Measurements from ENCODE around the gene ZPR1.
"Not testable (repeated sequence)": the region's sequence is repeated elsewhere in the genome, so short reads cannot be mapped to it uniquely, and the experiment has no call there.

ZPR1 gene

DNA sequence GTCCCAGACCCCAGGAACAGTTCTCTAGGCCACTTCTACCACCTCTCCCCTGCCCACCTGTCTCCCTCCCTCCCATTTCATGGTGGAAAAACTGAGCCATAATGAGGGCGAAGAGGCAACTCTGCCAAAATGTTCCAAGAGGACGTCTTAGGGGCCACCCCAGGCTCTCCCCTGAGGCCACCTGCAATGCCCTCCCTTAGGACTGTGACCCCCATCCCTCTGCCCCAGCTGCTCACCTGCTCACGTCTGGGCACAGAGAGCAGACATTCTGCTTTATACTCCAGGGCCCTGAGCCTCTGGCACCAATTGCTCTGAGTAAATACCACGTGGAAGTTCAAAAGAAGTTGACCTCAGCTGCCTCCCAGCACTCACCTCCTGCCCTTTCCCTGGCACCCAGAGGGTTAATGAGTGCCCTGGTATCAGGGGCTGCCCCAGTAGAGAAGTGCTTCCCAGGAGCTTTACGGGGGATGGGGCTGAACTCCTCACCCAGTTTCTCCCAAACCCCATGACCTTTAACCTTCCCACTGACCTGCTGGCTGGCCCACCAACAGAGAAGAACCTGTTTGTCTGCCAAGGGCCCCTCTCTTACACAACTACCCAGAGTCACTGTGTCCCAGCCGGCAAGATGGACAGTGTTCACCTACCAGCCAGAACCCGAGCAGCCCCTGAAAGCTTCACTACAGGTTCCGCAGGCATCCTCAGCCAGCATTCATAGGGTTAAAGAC is 4.5 kb upstream of the ZPR1 start:
- DNase-seq (ENCODE audit: low spot score) = no peak

- no peak for DNase-seq (ENCODE audit: low spot score)
These were observed 4.0 kb upstream of the ZPR1 start, which contains the start of gene APOA5 for GRCh38 chr11:116791813-116792143. TSS of gene APOA5 (minus strand) at chr11:116791879. CDS start at chr11:116791860, 19 bp downstream.

DNA sequence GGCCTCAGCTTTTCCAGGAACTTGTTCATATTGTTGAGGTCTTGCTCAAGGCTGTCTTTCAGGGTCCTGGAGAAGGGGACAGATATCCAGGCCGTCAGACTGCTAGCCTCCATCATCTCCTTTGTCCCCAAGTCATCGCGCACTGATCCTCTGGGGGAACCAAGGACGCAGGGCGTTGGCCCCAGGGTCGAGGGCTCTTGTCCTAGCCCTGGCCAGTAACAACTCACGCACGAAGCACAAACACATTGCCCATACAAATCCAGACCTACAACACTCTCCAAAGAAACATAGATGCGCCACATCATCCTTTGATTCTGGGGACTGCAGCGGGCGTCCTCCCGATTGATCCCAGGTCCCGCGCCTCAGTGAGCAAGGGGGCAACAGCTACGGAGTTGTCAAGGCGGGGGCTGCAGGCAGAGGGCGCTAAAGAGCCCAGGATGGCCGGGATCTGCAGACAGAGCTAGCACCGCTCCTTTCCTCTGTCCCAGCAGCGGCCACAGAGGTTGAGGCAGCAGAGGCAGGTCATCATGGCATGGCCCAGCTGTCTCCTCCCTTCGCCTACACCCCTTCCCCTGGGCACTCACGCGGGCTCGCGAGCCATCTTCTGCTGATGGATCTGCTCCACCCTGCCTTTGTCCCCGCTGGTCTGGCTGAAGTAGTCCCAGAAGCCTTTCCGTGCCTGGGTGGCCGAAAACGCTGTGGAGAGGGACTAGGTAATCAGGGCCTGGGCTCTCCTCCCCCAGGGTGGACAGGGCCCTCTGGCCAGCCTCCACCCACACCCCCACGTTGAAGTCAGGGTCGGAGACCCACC is 3.4 kb upstream of the ZPR1 start:
- DNase-seq (ENCODE audit: low spot score) = peak; percentile 70

GRCh38 chr11:116790167-116791001 is 2.6 kb upstream of the ZPR1 start:
- no peak for DNase-seq (ENCODE audit: low spot score)

DNA sequence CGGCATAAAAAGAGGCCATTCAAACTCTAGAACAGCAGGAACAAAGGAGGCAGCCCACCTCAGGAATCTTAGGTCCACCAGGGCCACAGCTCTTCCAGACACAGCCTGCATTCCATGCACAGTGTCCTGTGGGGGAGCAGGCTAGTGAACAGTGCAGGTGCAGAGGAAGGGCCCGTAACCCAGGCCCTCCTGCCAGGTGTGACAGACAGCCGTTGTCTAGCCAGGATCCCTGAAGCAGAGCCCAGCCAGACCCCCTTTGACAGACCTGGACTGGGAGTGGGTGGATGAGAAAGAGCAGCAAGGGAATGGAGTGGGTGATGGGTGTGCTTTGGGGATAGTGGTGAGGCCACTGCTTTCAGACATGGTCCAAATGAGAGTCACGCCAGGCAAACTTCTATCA is 1.2 kb upstream of the ZPR1 start:
- DNase-seq (ENCODE audit: low spot score) = no peak

GRCh38 chr11:116788534-116788933 is 711 bp upstream of the ZPR1 start:
- no peak for DNase-seq (ENCODE audit: low spot score)

DNA sequence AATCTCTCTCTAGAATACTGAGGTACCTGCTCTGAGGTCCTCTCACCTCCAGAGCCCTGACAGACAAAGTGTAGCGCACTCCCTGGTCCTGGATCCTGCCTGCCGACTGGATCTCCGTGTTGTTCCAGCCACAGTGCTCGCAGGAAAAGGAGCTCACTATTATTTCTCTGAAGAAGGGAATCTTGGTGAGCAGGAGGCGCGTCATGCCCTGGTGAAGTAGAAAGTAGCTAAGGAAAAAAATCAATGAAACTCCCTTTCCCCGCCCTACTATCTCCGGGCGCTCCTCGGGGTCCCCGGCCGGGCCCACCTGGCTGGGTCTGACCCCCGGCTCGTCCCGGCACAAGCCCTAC is 412 bp downstream of the ZPR1 start:
- no peak for DNase-seq (ENCODE audit: low spot score)

DNA sequence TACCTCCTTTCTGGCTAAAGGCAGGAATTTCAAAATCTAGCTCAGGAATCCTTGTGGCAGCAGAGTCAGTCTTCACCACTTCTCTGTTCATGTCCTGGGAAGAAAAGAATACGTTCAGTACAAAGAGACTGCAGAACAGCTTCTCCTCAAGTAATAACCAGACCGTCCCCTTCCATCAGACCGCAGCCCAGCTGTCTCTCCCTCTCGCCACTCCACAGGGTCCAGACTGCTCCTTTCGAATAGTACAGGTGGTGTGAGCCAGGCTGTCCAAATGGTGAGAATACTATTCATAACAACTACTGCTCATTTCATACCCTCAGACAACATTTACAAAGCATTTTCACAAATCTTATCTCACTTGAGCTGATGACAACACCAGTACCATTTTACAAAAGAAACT is 857 bp downstream of the ZPR1 start:
- DNase-seq (ENCODE audit: low spot score) = no peak

DNA sequence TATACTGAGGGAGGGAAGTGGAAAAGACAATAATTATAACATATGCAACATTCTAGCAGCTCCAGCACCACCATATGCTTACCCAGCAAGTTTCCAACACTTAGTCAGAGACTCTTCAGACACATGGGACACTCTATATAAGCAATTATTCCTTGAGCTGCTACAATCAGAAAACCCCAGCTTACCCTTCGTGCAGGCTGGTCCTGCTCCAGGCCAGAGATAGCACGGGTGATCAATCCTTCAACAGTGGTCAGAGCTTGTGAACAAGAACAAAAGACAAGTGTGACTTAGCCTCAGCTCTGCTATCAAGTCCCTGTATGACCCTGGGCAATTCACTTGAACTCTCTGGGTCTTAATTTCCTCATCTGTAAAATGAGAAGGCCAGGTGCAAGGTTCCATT is 1.5 kb downstream of the ZPR1 start:
- DNase-seq (ENCODE audit: low spot score) = no peak

DNA sequence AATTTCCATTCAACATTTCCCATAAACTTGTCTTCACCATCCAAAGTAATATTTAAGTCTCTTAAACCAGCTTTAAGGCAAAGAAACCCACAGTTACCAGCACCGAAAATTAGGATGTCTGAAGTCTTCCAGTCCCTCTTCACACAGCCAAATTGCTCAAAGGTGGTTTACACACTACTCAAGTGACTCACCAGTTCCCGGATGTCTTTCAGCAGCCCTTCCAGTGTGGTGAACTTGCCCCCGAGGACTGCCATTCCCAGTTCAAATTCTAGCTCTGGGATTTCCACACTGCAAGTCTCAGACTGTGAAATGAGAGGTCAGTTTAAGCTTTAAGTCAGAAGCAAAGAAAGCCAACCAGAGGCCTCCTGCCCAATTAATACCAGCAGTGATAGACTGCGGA is 5.1 kb downstream of the ZPR1 start:
- DNase-seq (ENCODE audit: low spot score) = no peak

DNA sequence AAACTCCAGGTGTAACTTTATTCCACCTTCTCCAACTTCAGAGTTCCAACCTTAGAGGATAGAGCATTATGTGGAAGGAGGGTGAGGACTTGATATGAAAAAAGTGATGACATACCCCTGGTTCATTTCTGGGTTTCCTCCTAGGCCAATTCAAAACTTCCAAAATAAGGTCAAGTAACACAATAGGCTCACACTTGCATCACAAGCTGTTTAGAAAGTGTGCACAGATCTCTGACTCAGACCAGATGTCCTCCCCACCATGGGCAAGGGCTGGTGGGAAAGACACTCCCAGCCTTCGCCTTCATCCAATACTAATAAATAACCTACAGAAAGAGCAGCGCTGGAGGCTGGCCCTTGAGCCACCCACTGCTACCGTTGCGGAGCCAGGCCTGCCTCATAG is 9.3 kb downstream of the ZPR1 start:
- no peak for DNase-seq (ENCODE audit: low spot score)

- no peak for DNase-seq (ENCODE audit: low spot score)
These were observed 10.8 kb downstream of the ZPR1 start for GRCh38 chr11:116777056-116777455.

DNA sequence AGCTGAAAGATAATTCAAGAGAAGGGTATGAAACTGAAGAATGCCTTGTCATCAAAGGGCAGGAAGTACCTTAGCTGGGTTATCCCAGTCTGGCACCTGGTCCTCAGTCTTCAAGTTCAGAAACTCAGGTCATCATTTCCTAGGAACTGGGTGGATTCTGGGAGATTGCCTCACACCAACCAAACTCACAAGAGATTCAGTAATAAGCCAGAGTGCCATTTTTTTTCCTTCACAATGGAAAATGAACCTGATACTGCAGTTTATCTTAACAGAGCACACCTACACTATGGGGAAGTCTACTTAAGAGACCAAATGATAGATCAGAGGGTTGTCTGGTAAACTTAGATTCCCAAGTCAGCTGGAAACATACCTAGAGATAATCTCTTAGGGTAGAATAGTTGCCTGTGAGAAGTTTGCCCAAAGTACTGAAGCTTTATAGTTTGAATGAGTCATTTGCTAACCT is 11.3 kb downstream of the ZPR1 start:
- DNase-seq (ENCODE audit: low spot score) = no peak

DNA sequence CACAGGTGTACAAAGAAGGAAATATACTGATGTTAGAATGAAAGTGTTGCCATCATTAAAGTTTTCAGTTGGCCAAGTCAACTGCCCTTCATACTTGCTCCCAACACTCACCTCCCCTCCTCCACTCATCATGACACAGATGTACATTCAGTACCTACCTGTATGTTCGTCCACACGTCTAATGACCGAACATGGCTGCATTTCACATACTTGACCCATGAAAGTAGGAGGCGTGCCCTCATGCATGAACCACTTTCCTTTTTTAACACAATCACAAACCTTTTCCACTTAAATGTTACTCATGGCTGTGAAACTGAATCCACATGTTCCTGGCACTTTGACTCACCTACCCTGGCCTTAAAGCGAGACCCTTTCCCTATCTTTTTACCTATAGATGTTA is 11.8 kb downstream of the ZPR1 start:
- DNase-seq (ENCODE audit: low spot score) = no peak

DNA sequence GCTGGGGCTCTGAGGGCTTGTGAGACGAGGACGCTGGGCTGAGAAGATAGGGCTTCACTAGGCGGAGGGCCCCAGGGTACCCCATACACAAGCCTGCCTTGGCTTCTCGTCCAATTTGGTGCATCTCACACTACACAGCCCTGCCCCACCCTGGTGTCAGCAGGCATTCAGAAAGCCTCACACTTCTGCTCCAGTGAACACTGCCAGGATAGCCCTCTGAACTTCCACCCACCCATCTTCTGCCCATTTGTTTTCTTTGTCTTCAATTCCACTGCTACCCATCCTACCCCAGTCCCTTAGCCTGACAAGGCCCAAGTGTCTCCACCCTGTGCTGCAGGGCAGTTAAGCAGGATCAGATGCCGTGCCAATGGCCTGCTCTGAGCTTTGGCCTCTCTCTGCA is 13.2 kb downstream of the ZPR1 start:
- no peak for DNase-seq (ENCODE audit: low spot score)

DNA sequence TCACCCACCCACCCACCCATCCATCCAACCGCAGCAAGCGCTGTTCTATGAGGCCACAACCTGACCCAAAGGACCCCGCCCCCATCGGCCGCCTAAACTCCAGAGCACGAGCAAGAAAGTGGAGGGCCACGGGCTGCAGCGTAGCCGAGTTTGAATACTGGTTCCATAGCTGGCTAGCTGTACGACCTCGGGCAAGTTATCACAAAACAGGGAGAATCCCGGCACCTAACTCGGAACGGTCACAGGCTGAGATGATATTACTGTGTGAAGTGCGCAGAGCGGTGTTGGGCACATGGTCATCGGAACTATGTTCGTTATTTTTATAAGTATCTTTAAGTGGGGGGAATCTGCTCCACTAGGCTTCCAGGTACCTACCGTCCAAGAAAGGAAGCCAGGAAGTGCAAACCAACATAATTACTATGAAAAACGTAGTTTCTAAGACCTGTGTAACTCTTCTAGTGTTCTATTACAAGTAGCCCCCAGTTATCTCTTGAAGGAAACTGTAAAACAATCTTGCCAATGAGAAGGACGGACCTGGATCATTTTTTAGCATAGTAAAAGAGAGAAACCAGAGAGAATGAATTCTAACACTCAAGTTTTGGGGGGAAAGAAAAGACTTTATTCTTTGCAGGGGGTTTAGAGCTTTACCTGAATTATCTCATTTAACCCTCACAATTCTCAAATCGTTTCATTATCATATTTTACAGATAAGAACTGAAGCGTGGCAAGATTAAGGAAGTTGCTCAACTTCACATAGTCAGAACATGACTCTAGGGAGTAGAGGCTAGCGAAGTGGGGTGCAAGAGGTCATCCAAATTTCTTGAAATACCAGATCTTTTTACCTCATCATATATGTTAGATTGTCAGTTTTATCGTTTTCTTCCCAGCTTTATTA is 14.4 kb downstream of the ZPR1 start:
- DNase-seq (ENCODE audit: low spot score) = no peak

- DNase-seq (ENCODE audit: low spot score) = peak; percentile 90
These were observed 15.2 kb downstream of the ZPR1 start, which contains the start of gene BUD13 for GRCh38 chr11:116772443-116773202. TSS of gene BUD13 (minus strand) at chr11:116772987. CDS start at chr11:116772964, 23 bp downstream.

GRCh38 chr11:116771935-116772334 is 15.9 kb downstream of the ZPR1 start:
- DNase-seq (ENCODE audit: low spot score) = no peak

DNA sequence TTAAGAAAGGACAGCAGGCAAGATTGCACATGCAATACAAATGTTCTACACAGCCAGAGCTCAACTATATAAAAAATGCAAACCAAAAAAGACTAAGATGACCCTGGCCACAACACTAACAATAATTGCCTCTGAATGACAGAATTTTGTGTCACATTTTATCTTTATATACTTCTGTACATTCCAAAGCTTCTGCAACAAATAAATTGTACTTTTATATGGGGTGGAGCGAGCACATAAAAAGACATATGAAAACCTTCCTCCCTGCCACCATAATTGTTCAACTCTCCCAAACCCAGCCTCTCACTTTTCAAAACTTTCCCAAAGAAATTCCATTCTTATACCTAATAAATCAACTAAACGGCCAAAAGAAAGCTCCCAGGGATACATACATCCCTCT is 25.7 kb downstream of the ZPR1 start:
- no peak for DNase-seq (ENCODE audit: low spot score)

DNA sequence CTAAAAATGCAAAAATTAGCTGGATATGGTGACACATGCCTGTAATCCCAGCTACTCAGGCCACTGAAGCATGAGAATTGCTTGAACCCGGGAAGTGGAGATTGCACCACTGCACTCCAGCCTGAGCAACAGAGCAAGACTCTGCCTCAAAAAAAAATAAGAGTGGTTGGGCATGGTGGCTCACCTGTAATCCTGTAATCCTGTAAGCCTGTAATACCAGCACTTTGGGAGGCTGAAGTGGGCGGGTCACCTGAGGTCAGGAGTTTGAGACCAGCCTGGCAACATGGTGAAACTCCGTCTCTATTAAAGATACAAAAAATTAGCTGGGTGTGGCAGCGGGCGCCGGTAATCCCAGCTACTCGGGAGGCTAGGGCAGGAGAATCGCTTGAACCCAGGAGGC is 31.8 kb downstream of the ZPR1 start:
- not testable (repeated sequence) for DNase-seq (ENCODE audit: low spot score)
